GM12874 (cell line): ENCODE measurements around the gene PCDHB10.
"Not testable (repeated sequence)": the region's sequence is repeated elsewhere in the genome, so short reads cannot be mapped to it uniquely, and the experiment has no call there.

Source experiments
- TF ChIP-seq, protein P1 (sequence below): IDR thresholded peaks from 2 replicates; pipeline ENCODE4 v1.5.1; 2011; ENCODE audit warnings: low read depth, mild to moderate bottlenecking, control low read depth, low read length, moderate library complexity; ENCODE audit not compliant: insufficient read depth

PCDHB10 gene

DNA sequence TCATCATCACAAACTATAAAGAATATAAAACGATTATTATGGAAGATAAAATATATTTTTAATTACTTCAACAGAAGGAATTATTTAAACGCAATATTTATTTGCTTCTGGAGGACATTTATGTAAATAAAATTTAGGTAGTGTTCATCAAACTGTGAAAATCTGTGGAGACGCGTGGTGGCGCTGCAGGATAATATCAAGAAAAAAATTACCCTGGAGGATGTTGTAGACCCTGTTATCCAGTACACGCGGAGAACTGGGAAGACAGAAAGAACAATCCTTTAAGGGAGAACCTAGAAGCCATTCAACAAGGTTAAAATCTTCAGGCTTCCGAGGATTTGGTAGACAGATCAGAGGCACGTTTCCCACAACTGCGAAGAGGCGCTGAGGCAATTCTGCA lies 16.3 kb downstream of the PCDHB10 start, which contains the start of gene PCDHB12:
Gene PCDHB12, plus strand, starts transcription at position 242 of the 400 bp plus-strand sequence. CDS start 189 bp downstream, outside the sequence.
- TF ChIP-seq, protein P1, sequence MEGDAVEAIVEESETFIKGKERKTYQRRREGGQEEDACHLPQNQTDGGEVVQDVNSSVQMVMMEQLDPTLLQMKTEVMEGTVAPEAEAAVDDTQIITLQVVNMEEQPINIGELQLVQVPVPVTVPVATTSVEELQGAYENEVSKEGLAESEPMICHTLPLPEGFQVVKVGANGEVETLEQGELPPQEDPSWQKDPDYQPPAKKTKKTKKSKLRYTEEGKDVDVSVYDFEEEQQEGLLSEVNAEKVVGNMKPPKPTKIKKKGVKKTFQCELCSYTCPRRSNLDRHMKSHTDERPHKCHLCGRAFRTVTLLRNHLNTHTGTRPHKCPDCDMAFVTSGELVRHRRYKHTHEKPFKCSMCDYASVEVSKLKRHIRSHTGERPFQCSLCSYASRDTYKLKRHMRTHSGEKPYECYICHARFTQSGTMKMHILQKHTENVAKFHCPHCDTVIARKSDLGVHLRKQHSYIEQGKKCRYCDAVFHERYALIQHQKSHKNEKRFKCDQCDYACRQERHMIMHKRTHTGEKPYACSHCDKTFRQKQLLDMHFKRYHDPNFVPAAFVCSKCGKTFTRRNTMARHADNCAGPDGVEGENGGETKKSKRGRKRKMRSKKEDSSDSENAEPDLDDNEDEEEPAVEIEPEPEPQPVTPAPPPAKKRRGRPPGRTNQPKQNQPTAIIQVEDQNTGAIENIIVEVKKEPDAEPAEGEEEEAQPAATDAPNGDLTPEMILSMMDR, result no peak

DNA sequence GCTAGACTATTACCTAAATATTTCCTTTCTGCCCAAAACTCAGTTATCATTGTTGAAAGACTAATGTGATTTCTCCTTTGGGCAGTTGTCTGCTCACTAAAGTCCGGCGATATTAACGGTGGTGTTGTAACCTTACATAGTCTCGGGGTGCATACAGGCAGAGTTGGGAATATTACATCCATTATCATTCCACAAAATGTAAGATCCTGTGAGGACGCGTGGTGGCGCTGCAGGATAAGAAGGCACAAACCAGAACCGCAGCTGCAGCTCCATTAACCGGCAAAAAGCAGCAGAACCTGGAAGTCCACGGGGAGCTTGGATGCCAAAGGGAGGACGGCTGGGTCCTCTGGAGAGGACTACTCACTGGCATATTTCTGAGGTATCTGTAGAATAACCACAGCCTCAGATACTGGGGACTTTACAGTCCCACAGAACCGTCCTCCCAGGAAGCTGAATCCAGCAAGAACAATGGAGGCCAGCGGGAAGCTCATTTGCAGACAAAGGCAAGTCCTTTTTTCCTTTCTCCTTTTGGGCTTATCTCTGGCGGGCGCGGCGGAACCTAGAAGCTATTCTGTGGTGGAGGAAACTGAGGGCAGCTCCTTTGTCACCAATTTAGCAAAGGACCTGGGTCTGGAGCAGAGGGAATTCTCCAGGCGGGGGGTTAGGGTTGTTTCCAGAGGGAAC lies 21.6 kb downstream of the PCDHB10 start, which contains the start of gene PCDHB13:
Gene PCDHB13, plus strand, starts transcription at position 264 of the 684 bp plus-strand sequence. Its CDS starts 205 bp downstream, at position 469.
- TF ChIP-seq, protein P1, result not testable (repeated sequence)

DNA sequence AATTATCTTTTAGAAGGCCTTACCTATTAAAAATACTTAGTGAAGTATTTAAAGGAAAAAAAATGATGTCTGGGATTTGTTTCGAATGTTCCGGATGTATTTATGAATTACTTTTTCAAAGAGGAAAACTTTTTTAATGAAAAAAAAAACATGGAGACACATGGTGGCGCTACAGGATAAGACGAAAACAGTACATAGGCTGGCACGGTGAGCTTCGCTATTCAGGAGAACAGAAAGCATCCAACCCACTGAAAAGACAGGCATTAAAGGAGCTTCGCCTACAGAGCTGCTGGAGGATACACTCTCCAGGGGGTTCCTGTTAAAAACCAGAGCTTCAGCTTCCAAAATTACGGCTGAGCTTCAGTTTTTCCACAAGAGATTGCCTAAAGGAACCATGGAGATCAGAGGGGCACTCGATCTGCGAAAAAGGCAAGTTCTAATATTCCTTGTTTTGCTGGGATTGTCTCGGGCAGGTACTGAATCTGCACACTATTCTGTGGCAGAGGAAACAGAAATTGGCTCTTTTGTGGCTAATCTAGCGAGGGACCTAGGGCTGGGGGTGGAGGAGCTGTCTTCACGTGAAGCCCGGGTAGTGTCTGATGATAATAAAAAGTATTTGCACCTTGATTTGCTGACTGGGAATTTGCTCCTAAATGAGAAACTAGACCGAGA lies 31.1 kb downstream of the PCDHB10 start, which contains the start of gene PCDHB14:
Gene PCDHB14, plus strand, starts transcription at position 232 of the 672 bp plus-strand sequence. Its CDS starts 163 bp downstream, at position 395.
- TF ChIP-seq, protein P1, result no peak

DNA sequence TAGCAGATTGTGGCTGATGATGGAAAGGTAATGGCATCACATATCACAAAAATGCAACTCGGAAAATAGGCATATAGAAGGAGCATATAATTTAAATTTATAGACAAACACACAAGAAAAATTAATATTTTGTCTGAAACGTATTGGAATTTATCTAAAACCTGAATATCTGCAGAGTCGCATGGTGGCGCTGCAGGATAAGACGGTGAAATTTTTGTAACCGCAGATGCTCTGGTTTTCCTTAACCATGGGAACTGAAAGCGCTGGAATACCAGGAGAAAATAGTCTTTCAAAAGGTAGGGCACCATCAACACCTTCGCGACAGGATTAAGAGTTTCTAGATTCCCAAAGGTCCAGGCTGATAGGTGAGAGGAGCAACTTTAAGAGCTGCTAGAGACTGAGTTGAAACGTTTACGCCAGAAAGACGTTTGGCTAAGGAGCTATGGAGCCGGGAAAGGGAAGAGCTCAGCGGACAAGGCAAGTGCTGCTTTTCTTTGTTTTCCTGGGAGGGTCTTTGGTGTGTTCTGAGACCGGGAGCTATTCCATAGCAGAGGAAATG lies 42.0 kb downstream of the PCDHB10 start:
- TF ChIP-seq, protein P1, result no peak

DNA sequence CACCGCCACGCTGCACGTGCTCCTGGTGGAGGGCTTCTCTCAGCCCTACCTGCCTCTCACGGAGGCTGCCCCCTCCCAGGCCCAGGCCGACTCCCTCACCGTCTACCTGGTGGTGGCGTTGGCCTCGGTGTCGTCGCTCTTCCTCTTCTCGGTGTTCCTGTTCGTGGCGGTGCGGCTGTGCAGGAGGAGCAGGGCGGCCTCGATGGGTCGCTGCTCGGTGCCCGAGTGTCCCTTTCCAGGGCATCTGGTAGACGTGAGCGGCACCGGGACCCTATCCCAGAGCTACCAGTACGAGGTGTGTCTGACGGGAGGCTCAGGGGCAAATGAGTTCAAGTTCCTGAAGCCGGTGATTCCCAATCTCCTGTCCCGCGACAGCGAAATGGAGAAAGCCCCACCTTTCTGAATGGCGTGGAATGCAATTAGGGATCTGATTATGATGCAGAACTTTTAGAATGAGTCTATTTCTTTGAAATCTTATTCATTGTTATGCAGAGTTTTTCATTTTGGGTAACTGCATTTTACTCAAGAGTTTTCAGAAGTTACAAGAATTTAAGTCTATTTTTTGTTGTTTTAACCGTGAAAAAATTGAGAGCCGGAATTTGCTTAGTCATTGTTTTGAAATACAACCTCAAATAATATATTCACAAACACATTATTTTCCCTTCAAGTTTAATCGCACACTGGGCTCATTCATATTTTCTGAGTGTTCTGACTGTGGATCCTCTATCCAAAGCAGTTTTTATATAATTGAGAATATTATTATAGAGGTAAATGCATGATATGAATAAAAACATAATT lies 44.6 kb downstream of the PCDHB10 start:
- TF ChIP-seq, protein P1, result no peak

DNA sequence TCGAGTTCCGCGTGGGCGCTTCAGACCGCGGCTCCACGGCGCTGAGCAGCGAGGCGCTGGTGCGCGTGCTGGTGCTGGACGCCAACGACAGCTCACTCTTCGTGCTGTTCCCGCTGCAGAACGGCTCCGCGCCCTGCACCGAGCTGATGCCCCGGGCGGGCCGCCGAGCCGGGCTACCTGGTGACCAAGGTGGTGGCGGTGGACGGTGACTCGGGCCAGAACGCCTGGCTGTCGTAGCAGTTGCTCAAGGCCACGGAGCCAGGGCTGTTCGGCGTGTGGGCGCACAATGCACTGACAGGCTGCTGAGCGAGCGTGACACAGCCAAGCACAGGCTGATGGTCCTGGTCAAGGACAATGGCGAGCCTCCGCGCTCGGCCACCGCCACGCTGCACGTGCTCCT lies 49.3 kb downstream of the PCDHB10 start:
- TF ChIP-seq, protein P1, result no peak
